Skin of body (tissue), 2 donors: ENCODE measurements around the gene TMC6. TPM values are rescaled to one million over a fixed set of nuclear protein-coding genes. Genes with fewer than 3 reads are reported as not detected.
"Not testable (repeated sequence)": the region's sequence is repeated elsewhere in the genome, so short reads cannot be mapped to it uniquely, and the experiment has no call there.

Experiments
- DNase-seq: peaks from one replicate; lab custom pipeline; 2025; lab: John Stamatoyannopoulos, UW
- total RNA-seq: library from RNA; depleted of rRNA; stranded (reverse); fragments of >200 nt; gene quantifications from one replicate; pipeline ENCODE4 v1.2.3, GENCODE V29; 2014

Gene TMC6
- total RNA-seq, 1 donor from 2014 or later, result 14.2 TPM

GRCh38 chr17:78159575-78160158 is 31.1 kb upstream of the TMC6 start:
- DNase-seq, result no peak

GRCh38 chr17:78154903-78155811 is 26.6 kb upstream of the TMC6 start:
- no peak for DNase-seq

- DNase-seq, result no peak
Observed at GRCh38 chr17:78151514-78152008, 23.0 kb upstream of the TMC6 start.

- no peak for DNase-seq
Observed at GRCh38 chr17:78148286-78149016, 19.9 kb upstream of the TMC6 start.

- DNase-seq, result no peak
Observed at GRCh38 chr17:78147315-78147998, 18.9 kb upstream of the TMC6 start.

GRCh38 chr17:78146881-78147280 is 18.3 kb upstream of the TMC6 start:
- no peak for DNase-seq

GRCh38 chr17:78146471-78146869 is 17.9 kb upstream of the TMC6 start:
- DNase-seq, result no peak

- no peak for DNase-seq
Observed at GRCh38 chr17:78144736-78145641, 16.4 kb upstream of the TMC6 start.

GRCh38 chr17:78144147-78144719 is 15.7 kb upstream of the TMC6 start:
- peak; percentile 58 for DNase-seq

- no peak for DNase-seq
Observed at GRCh38 chr17:78143214-78144146, 14.9 kb upstream of the TMC6 start.

GRCh38 chr17:78142119-78142861 is 13.7 kb upstream of the TMC6 start:
- no peak for DNase-seq

- DNase-seq, result no peak
Observed at GRCh38 chr17:78141437-78142118, 13.0 kb upstream of the TMC6 start.

- peak; percentile 18 for DNase-seq
Observed at GRCh38 chr17:78140169-78141051, 11.9 kb upstream of the TMC6 start.

- not testable (repeated sequence) for DNase-seq
Observed at GRCh38 chr17:78139861-78140168, 11.3 kb upstream of the TMC6 start.

- DNase-seq, result no peak
Observed at GRCh38 chr17:78138204-78139060, 9.9 kb upstream of the TMC6 start.
